RWPE2 (cell line): ENCODE measurements around the gene KCTD7.
"Not testable (repeated sequence)": the region's sequence is repeated elsewhere in the genome, so short reads cannot be mapped to it uniquely, and the experiment has no call there.

ENCODE experiments used
- ATAC-seq: fragments of 200-7000 bp; cut with Tn5 transposase; 3 replicates; pipeline ENCODE4 v1.9.1; 2021; ENCODE audit warnings: low read depth
- DNase-seq: peaks from one replicate; pipeline ENCODE4 v3.0.0-alpha.2; 2020; ENCODE audit warnings: low spot score
- H3K27ac ChIP-seq: fragments of 450-650 bp; 2 replicates; pipeline ENCODE4 v1.5.1; 2017; ENCODE audit warnings: mild to moderate bottlenecking; ENCODE audit not compliant: poor library complexity, severe bottlenecking
- H3K27me3 ChIP-seq: fragments of 250-450 bp; sonication (Bioruptor Pico); 2 replicates; pipeline ENCODE4 v1.5.1; 2021; ENCODE audit warnings: mild to moderate bottlenecking, moderate library complexity; ENCODE audit not compliant: insufficient read depth, poor library complexity, severe bottlenecking
- H3K36me3 ChIP-seq: fragments of 250-450 bp; sonication (Bioruptor Pico); 2 replicates; pipeline ENCODE4 v1.5.1; 2020; ENCODE audit warnings: low read depth, mild to moderate bottlenecking, moderate library complexity
- H3K4me1 ChIP-seq: fragments of 250-450 bp; sonication (Bioruptor Pico); 2 replicates; pipeline ENCODE4 v1.5.1; 2021; ENCODE audit warnings: mild to moderate bottlenecking, moderate library complexity; ENCODE audit not compliant: insufficient read depth, poor library complexity, severe bottlenecking
- H3K4me3 ChIP-seq: fragments of 250-450 bp; sonication (Bioruptor Pico); 2 replicates; pipeline ENCODE4 v1.5.1; 2021; ENCODE audit warnings: mild to moderate bottlenecking, moderate library complexity; ENCODE audit not compliant: severe bottlenecking
- H3K9me3 ChIP-seq: fragments of 250-450 bp; sonication (Bioruptor Pico); 2 replicates; pipeline ENCODE4 v1.5.1; 2021; ENCODE audit warnings: mild to moderate bottlenecking, moderate library complexity; ENCODE audit not compliant: severe bottlenecking
- CTCF ChIP-seq: fragments of 450-650 bp; IDR thresholded peaks from one replicate; pipeline ENCODE4 v1.5.1; 2017; ENCODE audit warnings: mild to moderate bottlenecking, moderate library complexity; ENCODE audit not compliant: poor library complexity, severe bottlenecking

KCTD7 gene

GRCh38 chr7:66628361-66629221 is at the start of gene KCTD7:
Gene KCTD7 (plus strand): TSS chr7:66628881. CDS start chr7:66629065, 184 bp downstream.
- peak; percentile 94 for ATAC-seq
- H3K4me3 ChIP-seq = peak within 1 kb of the TSS; percentile 59
- no peaks in the 10 kb centered on the region for H3K27me3 ChIP-seq
- H3K27ac ChIP-seq = peak within 1 kb of the TSS; percentile 74
- H3K36me3 ChIP-seq = no peaks in the 10 kb centered on the region
- peak; percentile 99 for DNase-seq
- TF ChIP-seq CTCF = no peak
- no peaks in the 10 kb centered on the region for H3K4me1 ChIP-seq
- no peaks in the 10 kb centered on the region for H3K9me3 ChIP-seq

DNA sequence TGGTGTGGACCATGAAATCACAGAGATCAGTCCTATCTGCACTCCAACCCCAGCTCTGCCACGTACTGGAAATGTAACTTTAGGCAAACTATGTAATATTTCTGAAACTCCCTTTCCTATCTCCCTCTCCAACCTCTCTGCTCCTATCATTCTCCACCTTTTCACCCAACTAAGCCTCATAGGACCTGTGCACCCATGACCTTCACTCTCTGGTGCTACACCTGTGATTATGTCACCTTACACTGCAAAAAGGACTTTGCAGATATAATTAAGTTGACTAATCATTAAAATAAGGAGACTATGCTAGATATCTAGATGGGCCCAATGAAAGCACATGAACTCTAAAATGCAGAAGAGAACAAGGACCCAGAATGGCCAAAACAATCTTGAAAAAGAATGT is 48.3 kb upstream of the KCTD7 start:
- not testable (repeated sequence) for H3K27me3 ChIP-seq, H3K4me3 ChIP-seq, H3K9me3 ChIP-seq, DNase-seq, H3K27ac ChIP-seq, H3K4me1 ChIP-seq, ATAC-seq
- H3K36me3 ChIP-seq = peaks cover 37% of the 10 kb centered on the region

GRCh38 chr7:66582816-66583489 is 45.7 kb upstream of the KCTD7 start:
- not testable (repeated sequence) for H3K9me3 ChIP-seq, H3K27ac ChIP-seq, H3K4me1 ChIP-seq, DNase-seq, ATAC-seq, H3K4me3 ChIP-seq, H3K27me3 ChIP-seq
- peaks cover 34% of the 10 kb centered on the region for H3K36me3 ChIP-seq

GRCh38 chr7:66583490-66584110 is 45.1 kb upstream of the KCTD7 start:
- Histone ChIP-seq H3K9me3 (no peaks in the 10 kb centered on the region), H3K4me1 (no peaks in the 10 kb centered on the region), H3K36me3 (peaks cover 31% of the 10 kb centered on the region), H3K4me3 (no peak overlapping the region), H3K27me3 (no peaks in the 10 kb centered on the region), H3K27ac (no peak overlapping the region)
- ATAC-seq (no peak), DNase-seq (no peak)
- TF ChIP-seq CTCF = no peak

DNA sequence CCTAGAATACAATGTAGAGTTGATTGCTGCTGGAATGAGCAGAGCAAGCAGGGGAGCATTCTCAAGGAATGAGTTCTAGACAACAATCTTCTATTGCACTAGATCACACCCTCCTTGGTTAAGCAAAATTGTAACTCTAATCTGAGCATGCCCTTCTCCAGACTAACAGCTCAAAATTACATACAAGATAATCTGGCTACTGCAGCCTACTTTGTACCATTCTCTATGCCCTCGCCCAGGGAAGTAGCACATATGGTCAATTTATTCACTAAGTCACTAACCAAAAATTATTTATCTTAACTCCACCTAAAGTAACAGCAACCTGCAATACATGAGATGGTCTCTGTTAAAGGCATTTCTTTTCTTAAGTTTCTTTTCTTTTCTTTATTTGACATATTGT is 42.5 kb upstream of the KCTD7 start:
- no peak for TF ChIP-seq CTCF
- no peak overlapping the region for H3K27ac ChIP-seq
- ATAC-seq (no peak), DNase-seq (no peak)
- peaks cover 21% of the 10 kb centered on the region for H3K36me3 ChIP-seq
- H3K4me1 ChIP-seq = peaks cover 4% of the 10 kb centered on the region
- no peaks in the 10 kb centered on the region for H3K9me3 ChIP-seq
- no peaks in the 10 kb centered on the region for H3K27me3 ChIP-seq
- no peak overlapping the region for H3K4me3 ChIP-seq

DNA sequence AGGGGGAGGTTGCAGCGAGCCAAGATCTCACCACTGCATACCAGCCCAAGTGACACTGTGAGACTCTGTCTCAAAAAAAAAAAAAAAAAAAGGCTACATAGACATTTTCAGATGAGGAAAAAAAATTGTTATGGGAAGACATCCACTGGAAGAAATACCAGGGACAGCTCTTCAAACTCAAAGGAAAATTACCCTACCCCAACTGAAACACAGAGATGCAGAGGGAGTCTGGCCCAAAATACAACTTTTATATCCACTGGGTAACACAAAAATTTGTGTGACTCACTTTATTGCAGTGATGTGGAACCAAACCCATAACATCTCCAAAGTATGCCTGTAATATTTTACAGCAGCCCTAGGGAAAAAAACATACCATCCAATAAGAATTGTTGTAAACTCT is 40.5 kb upstream of the KCTD7 start:
- not testable (repeated sequence) for H3K27ac ChIP-seq, ATAC-seq, H3K9me3 ChIP-seq, DNase-seq, H3K4me3 ChIP-seq, H3K27me3 ChIP-seq
- H3K36me3 ChIP-seq = peaks cover 10% of the 10 kb centered on the region
- peaks cover 11% of the 10 kb centered on the region for H3K4me1 ChIP-seq

- H3K9me3 ChIP-seq, H3K36me3 ChIP-seq, DNase-seq, H3K4me3 ChIP-seq, ATAC-seq, H3K27ac ChIP-seq, H3K27me3 ChIP-seq: not testable (repeated sequence)
- peaks cover 11% of the 10 kb centered on the region for H3K4me1 ChIP-seq
These were observed 39.7 kb upstream of the KCTD7 start for GRCh38 chr7:66588856-66589570.
